H1 (cell line): Measurements from ENCODE around the gene DNAJC22. TPM values are rescaled to one million over a fixed set of nuclear protein-coding genes. Genes with fewer than 3 reads are reported as not detected.

Source experiments
- CTCF ChIA-PET: fragments of 300-600 bp; sonication (Branson Sonifier 250); formaldehyde crosslinking; loops from one replicate; lab custom pipeline; 2021; ENCODE audit not compliant: partially characterized antibody; lab: Charles Lee
- POLR2A ChIA-PET: fragments of 300-600 bp; sonication (Branson Sonifier 250); formaldehyde crosslinking; loops from one replicate; lab custom pipeline; 2021; ENCODE audit warnings: inconsistent platforms; ENCODE audit not compliant: partially characterized antibody; lab: Charles Lee
- DNase-seq, 2 experiments: peaks; one replicate each; pipeline versions ENCODE4 v3.0.0 to v3.0.0-alpha.2; 2010 to 2022; ENCODE audit warnings: low spot score in 2 of 2, low read depth in 1 of 2, mixed read lengths in 1 of 2
- FAIRE-seq: peaks from 2 replicates; lab custom pipeline; 2011; peaks lifted over from hg19 to GRCh38; lab: Jason Lieb, UNC
- H2AFZ ChIP-seq: 2 replicates; pipeline ENCODE4 v1.8.1; 2012; ENCODE audit warnings: low read length, inconsistent platforms
- H2AK5ac ChIP-seq: 2 replicates; pipeline ENCODE4 v1.6.1; 2013; ENCODE audit warnings: low read depth, low read length
- H2BK120ac ChIP-seq: replicated peaks from 2 replicates; pipeline ENCODE3; 2013; ENCODE audit warnings: low read depth, low read length, inconsistent platforms
- H2BK12ac ChIP-seq: 2 replicates; pipeline ENCODE4 v1.6.1; 2013; ENCODE audit warnings: low read depth, low read length
- H2BK15ac ChIP-seq: 2 replicates; pipeline ENCODE4 v1.6.1; 2013; ENCODE audit warnings: low read length
- H2BK20ac ChIP-seq: 2 replicates; pipeline ENCODE4 v1.6.1; 2013; ENCODE audit warnings: low read length
- H2BK5ac ChIP-seq: 2 replicates; pipeline ENCODE4 v1.6.1; 2013; ENCODE audit warnings: low read depth, low read length
- H3K14ac ChIP-seq: 2 replicates; pipeline ENCODE4 v1.6.1; 2013; ENCODE audit warnings: inconsistent platforms; ENCODE audit not compliant: insufficient read length
- H3K18ac ChIP-seq: 2 replicates; pipeline ENCODE4 v1.6.1; 2013; ENCODE audit warnings: low read length; ENCODE audit errors: extremely low read depth
- H3K23ac ChIP-seq: 2 replicates; pipeline ENCODE4 v1.6.1; 2013; ENCODE audit warnings: inconsistent platforms; ENCODE audit not compliant: insufficient read length
- H3K23me2 ChIP-seq: 2 replicates; pipeline ENCODE4 v1.6.1; 2013; ENCODE audit warnings: low read depth, low read length
- H3K27ac ChIP-seq: 2 replicates; pipeline ENCODE4 v1.6.1; 2011; ENCODE audit warnings: low read depth, low read length, inconsistent platforms
- H3K27me3 ChIP-seq, 4 experiments: replicated peaks in 1 of 4; 1 replicate in 1 of 4; 2 replicates in 3 of 4; pipeline versions ENCODE4 v1.6.1 to v1.8.1; 2011 to 2013; ENCODE audit warnings: low read length in 3 of 4, mild to moderate bottlenecking in 3 of 4, inconsistent platforms in 2 of 4, mixed read lengths in 2 of 4, moderate library complexity in 1 of 4; ENCODE audit not compliant: control insufficient read depth in 3 of 4, insufficient read depth in 3 of 4; ENCODE audit errors: extremely low read depth in 1 of 4
- H3K36me3 ChIP-seq, 4 experiments: 2 replicates each; pipeline versions ENCODE4 v1.6.1 to v1.8.1; 2011 to 2013; ENCODE audit warnings: mild to moderate bottlenecking in 4 of 4, low read length in 3 of 4, moderate library complexity in 2 of 4, control low read depth in 1 of 4, inconsistent platforms in 1 of 4; ENCODE audit not compliant: insufficient read depth in 4 of 4, control insufficient read depth in 2 of 4
- H3K4ac ChIP-seq: replicated peaks from 2 replicates; pipeline ENCODE3; 2013; ENCODE audit warnings: low read length, low read depth, mixed read lengths, inconsistent platforms; ENCODE audit not compliant: insufficient read length
- H3K4me1 ChIP-seq, 4 experiments: replicated peaks in 1 of 4; 1 replicate in 1 of 4; 2 replicates in 3 of 4; pipeline versions ENCODE4 v1.6.1 to v1.8.1; 2011 to 2013; ENCODE audit warnings: low read length in 3 of 4, inconsistent platforms in 2 of 4, mixed read lengths in 1 of 4; ENCODE audit not compliant: insufficient read depth in 4 of 4, control insufficient read depth in 3 of 4
- H3K4me2 ChIP-seq, 2 experiments: 2 replicates each; pipeline versions ENCODE4 v1.6.1 to v1.8.1; 2011 to 2013; ENCODE audit warnings: low read depth in 2 of 2, low read length in 2 of 2, control low read depth in 1 of 2, inconsistent platforms in 1 of 2, mild to moderate bottlenecking in 1 of 2; ENCODE audit not compliant: insufficient read depth in 1 of 2
- H3K4me3 ChIP-seq, 4 experiments: fragments of 200-600, 300-600 bp in 1 of 4; sonication (generic), shearing (Covaris generic), sonication (Bioruptor Twin) in 1 of 4; 2 replicates each; pipeline versions ENCODE4 v1.5.1 to v1.8.1; 2011 to 2016; ENCODE audit warnings: low read length in 4 of 4, low read depth in 3 of 4, control low read depth in 2 of 4, inconsistent platforms in 2 of 4, mild to moderate bottlenecking in 2 of 4, mixed read lengths in 1 of 4, moderate library complexity in 1 of 4; ENCODE audit not compliant: insufficient read depth in 2 of 4; ENCODE audit errors: extremely low read depth in 1 of 4
- H3K56ac ChIP-seq: replicated peaks from 2 replicates; pipeline ENCODE3; 2013; ENCODE audit warnings: low read depth, mild to moderate bottlenecking, mixed read lengths, low read length, inconsistent platforms; ENCODE audit not compliant: insufficient read length
- H3K79me1 ChIP-seq: 2 replicates; pipeline ENCODE4 v1.6.1; 2013; ENCODE audit warnings: low read depth, low read length, control low read depth
- H3K79me2 ChIP-seq, 2 experiments: 2 replicates each; pipeline versions ENCODE4 v1.6.1 to v1.8.1; 2012 to 2013; ENCODE audit warnings: low read length in 2 of 2, mild to moderate bottlenecking in 2 of 2, inconsistent platforms in 1 of 2; ENCODE audit not compliant: insufficient read depth in 2 of 2, control insufficient read depth in 1 of 2
- H3K9ac ChIP-seq, 4 experiments: replicated peaks in 1 of 4; 1 replicate in 1 of 4; 2 replicates in 3 of 4; pipeline versions ENCODE4 v1.6.1 to v1.8.1; 2011 to 2013; ENCODE audit warnings: low read depth in 3 of 4, low read length in 3 of 4, control low read depth in 2 of 4, mild to moderate bottlenecking in 2 of 4, moderate library complexity in 2 of 4, inconsistent platforms in 1 of 4; ENCODE audit errors: extremely low read depth in 1 of 4
- H3K9me3 ChIP-seq, 2 experiments: 2 replicates each; pipeline versions ENCODE4 v1.6.1 to v1.8.1; 2012 to 2013; ENCODE audit warnings: mild to moderate bottlenecking in 2 of 2, moderate library complexity in 2 of 2, control low read depth in 1 of 2, inconsistent platforms in 1 of 2, low read depth in 1 of 2, low read length in 1 of 2, mixed read lengths in 1 of 2; ENCODE audit not compliant: insufficient read depth in 2 of 2
- H4K20me1 ChIP-seq, 2 experiments: replicated peaks in 1 of 2; 2 replicates each; pipeline versions ENCODE3 to v1.8.1; 2011 to 2013; ENCODE audit warnings: inconsistent platforms in 2 of 2, low read length in 2 of 2, mild to moderate bottlenecking in 1 of 2; ENCODE audit not compliant: insufficient read depth in 2 of 2, control insufficient read depth in 1 of 2
- H4K5ac ChIP-seq: 2 replicates; pipeline ENCODE4 v1.6.1; 2013; ENCODE audit warnings: low read length, low read depth, mixed read lengths, inconsistent platforms; ENCODE audit not compliant: insufficient read length
- H4K8ac ChIP-seq: 2 replicates; pipeline ENCODE4 v1.8.0; 2013; ENCODE audit warnings: mild to moderate bottlenecking, moderate library complexity, low read length, inconsistent platforms; ENCODE audit not compliant: insufficient read depth; ENCODE audit errors: extremely low read depth
- H4K91ac ChIP-seq: replicated peaks from 2 replicates; pipeline ENCODE3; 2013; ENCODE audit warnings: low read length, mixed read lengths, inconsistent platforms; ENCODE audit not compliant: insufficient read length
- ATF3 ChIP-seq: IDR thresholded peaks from 2 replicates; pipeline ENCODE4 v1.6.1; 2011; ENCODE audit warnings: low read depth, mild to moderate bottlenecking, low read length; ENCODE audit not compliant: insufficient read depth
- FOSL1 ChIP-seq: IDR thresholded peaks from 2 replicates; pipeline ENCODE4 v1.6.1; 2011; ENCODE audit warnings: mild to moderate bottlenecking, low read depth, low read length, moderate library complexity; ENCODE audit not compliant: insufficient read depth
- GTF2F1 ChIP-seq: IDR thresholded peaks from 2 replicates; pipeline ENCODE4 v1.6.1; 2012; ENCODE audit warnings: low read depth, low read length, improper control_type of control experiment, borderline replicate concordance
- HDAC6 ChIP-seq: IDR thresholded peaks from one replicate; pipeline ENCODE4 v1.7.1; 2012; ENCODE audit warnings: low read depth, mild to moderate bottlenecking, inconsistent platforms, low read length, moderate library complexity
- RXRA ChIP-seq: IDR thresholded peaks from 2 replicates; pipeline ENCODE4 v1.6.1; 2011; ENCODE audit warnings: low read depth, mild to moderate bottlenecking, low read length, moderate library complexity; ENCODE audit not compliant: insufficient read depth
- TEAD4 ChIP-seq: IDR thresholded peaks from 2 replicates; pipeline ENCODE4 v1.6.1; 2012; ENCODE audit warnings: low read depth, low read length, inconsistent platforms, mixed read lengths
- WGBS, 2 experiments: shearing (Covaris generic) in 1 of 2; methylation state at CpG; one replicate each; pipeline versions ENCODE4 v1.1.6 to v1.1.7; 2013 to 2015; ENCODE audit warnings: low lambda C conversion rate in 2 of 2, mixed read lengths in 2 of 2, inconsistent platforms in 1 of 2, low coverage in 1 of 2, missing lambda C conversion rate in 1 of 2; ENCODE audit not compliant: insufficient replicate concordance in 2 of 2, insufficient coverage in 1 of 2, insufficient read length in 1 of 2; ENCODE audit errors: extremely low coverage in 1 of 2, missing lambda C conversion rate in 1 of 2; 5-methylcytosine and 5-hydroxymethylcytosine counted together
- polyA plus RNA-seq, 7 experiments: library from polyadenylated mRNA; depleted of rRNA in 3 of 7; stranded (reverse) in 5 of 7; unstranded in 2 of 7; fragments of >200 nt in 5 of 7; fragments of 200-250 nt in 2 of 7; gene quantifications; 1 replicate in 5 of 7; 2 replicates in 1 of 7; 4 replicates in 1 of 7; pipeline versions ENCODE4 v1.2.1 to v1.2.3, GENCODE V29; 2011 to 2013; ENCODE audit warnings: missing spikeins in 2 of 7, mixed read lengths in 2 of 7
- total RNA-seq: library from RNA; stranded (reverse); fragmentation: NEBNext Ultra II Directional; extraction: Animal tissue kit (Norgen Biotek cat#: 25700); gene quantifications from 2 replicates; pipeline ENCODE4 v1.2.1, GENCODE V29; 2021

The DNAJC22 gene
- total and polyA plus RNA-seq, 2 of the 8 experiments (the other 6 are each of a cell fraction or from before 2014, with no cell fraction given): 0.20 to 0.39 TPM

- Histone ChIP-seq H2AK5ac (no peak overlapping the region), H2AFZ (no peak overlapping the region), H4K91ac (no peak overlapping the region), H3K14ac (no peak overlapping the region), H3K4me2 (peak overlapping the region; percentile 78 to 86), H2BK12ac (no peak overlapping the region), H2BK120ac (no peak overlapping the region), H2BK15ac (no peak overlapping the region), H3K79me1 (no peaks in the 10 kb centered on the region), H3K23me2 (peaks cover 9% of the 10 kb centered on the region), H4K20me1 (no peaks in the 10 kb centered on the region), H3K9me3 (no peaks in the 10 kb centered on the region), H3K4me3 (peak overlapping the region; percentile 80 to 95 (median 86)), H3K4ac (no peak overlapping the region), H3K79me2 (peaks cover 4 to 51% of the 10 kb centered on the region in 2 experiments), H3K4me1 (peaks cover 0 to 8% (median 2%) of the 10 kb centered on the region in 4 experiments; a peak in 3 of 7 replicates), H2BK5ac (no peak overlapping the region), H4K8ac (no peak overlapping the region), H3K27ac (no peak overlapping the region), H3K56ac (no peak overlapping the region), H3K9ac (peak overlapping the region in 1 of 4 experiments; percentile 62; a peak in 3 of 7 replicates), H3K36me3 (no peaks in the 10 kb centered on the region), H2BK20ac (no peak overlapping the region), H4K5ac (no peak overlapping the region), H3K18ac (no peak overlapping the region), H3K27me3 (peaks cover 0 to 3% (median 0%) of the 10 kb centered on the region in 4 experiments; a peak in 3 of 7 replicates), H3K23ac (no peak overlapping the region)
- TF ChIP-seq RXRA (no peak), ATF3 (no peak), FOSL1 (no peak), GTF2F1 (no peak), TEAD4 (no peak), HDAC6 (no peak)
- DNase-seq (no peak), FAIRE-seq (no peak)
- 34% methylated on average over 3 of the region's 3 CpGs; no CpG with 5 or more reads in 1 of the 2 experiments for WGBS, 2 experiments
- ChIA-PET CTCF (interaction anchor here (0.9 to 26.7 kb wide), 5 partner anchors 10 to 212 kb away, joined by 3 to 538 read pairs (median 8); no protein-coding TSS in a partner anchor), POLR2A (interaction anchor here (1.0 kb wide), 1 partner anchor 21 kb away, joined by 3 read pairs; no protein-coding TSS in a partner anchor)
These were observed 21.5 kb downstream of the DNAJC22 start for GRCh38 chr12:49368240-49368600.
